NCI-H774 (cell line): ENCODE data around the gene DQX1.

Experiments used
- DNase-seq: peaks from one replicate; lab custom pipeline; 2025; lab: John Stamatoyannopoulos, UW

The DQX1 gene

GRCh38 chr2:74530239-74531187 lies 4.5 kb upstream of the DQX1 start:
- no peak for DNase-seq

- DNase-seq, result peak; percentile 97
Measured at GRCh38 chr2:74529357-74530238, 3.6 kb upstream of the DQX1 start, which contains the start of the genes AUP1 and HTRA2. TSS of gene AUP1 (minus strand) at chr2:74529706. CDS start at chr2:74529629, 77 bp downstream. TSS of gene HTRA2 (plus strand) at chr2:74529933. CDS start at chr2:74530007, 74 bp downstream.

- DNase-seq, result no peak
Measured at GRCh38 chr2:74528600-74529356, 2.7 kb upstream of the DQX1 start.

GRCh38 chr2:74527741-74528140 lies 1.7 kb upstream of the DQX1 start:
- DNase-seq, result no peak

- DNase-seq, result no peak
Measured at GRCh38 chr2:74526649-74527230, 709 bp upstream of the DQX1 start.

GRCh38 chr2:74524955-74525716 lies 895 bp downstream of the DQX1 start:
- DNase-seq, result no peak

GRCh38 chr2:74524005-74524404 lies 2.0 kb downstream of the DQX1 start:
- DNase-seq, result no peak

- no peak for DNase-seq
Measured at GRCh38 chr2:74522516-74522915, 3.5 kb downstream of the DQX1 start.

- DNase-seq, result no peak
Measured at GRCh38 chr2:74516650-74517049, 9.4 kb downstream of the DQX1 start.

GRCh38 chr2:74515981-74516633 lies 9.9 kb downstream of the DQX1 start:
- no peak for DNase-seq

GRCh38 chr2:74515271-74515980 lies 10.6 kb downstream of the DQX1 start:
- no peak for DNase-seq

- DNase-seq, result no peak
Measured at GRCh38 chr2:74514368-74515270, 11.4 kb downstream of the DQX1 start, which contains the start of gene TLX2. TSS of gene TLX2 (plus strand) at chr2:74514450. CDS start at chr2:74514807, 357 bp downstream.

GRCh38 chr2:74513605-74514367 lies 12.2 kb downstream of the DQX1 start:
- no peak for DNase-seq

GRCh38 chr2:74512744-74513604 lies 13.1 kb downstream of the DQX1 start:
- no peak for DNase-seq

GRCh38 chr2:74511104-74511989 lies 14.7 kb downstream of the DQX1 start:
- no peak for DNase-seq

GRCh38 chr2:74510272-74510671 lies 15.8 kb downstream of the DQX1 start:
- no peak for DNase-seq
